HepG2 (cell line): ENCODE measurements around the gene ATF3. TPM values are rescaled to one million over a fixed set of nuclear protein-coding genes. Genes with fewer than 3 reads are reported as not detected.

Experiments
- ATAC-seq: fragments of 200-7000 bp; cut with Tn5 transposase; 3 replicates; pipeline ENCODE4 v1.9.1; 2020; ENCODE audit warnings: mild to moderate bottlenecking, moderate library complexity
- BruUV-seq: library from RNA; stranded (reverse); fragments of 400-500 nt; replicated peaks from 2 replicates; lab custom pipeline; 2021; lab: Mats Ljungman, UMichigan
- CTCF ChIA-PET: fragments of 300-600 bp; formaldehyde crosslinking; extraction: SDS; loops from one replicate; lab custom pipeline; 2021; ENCODE audit warnings: low total read pairs, inconsistent platforms, low intra/inter-chr PET ratio; lab: Yijun Ruan, JAX
- POLR2A ChIA-PET: fragments of 350-600 bp; sonication (Branson Sonifier 250); formaldehyde crosslinking; loops from one replicate; lab custom pipeline; 2020; ENCODE audit warnings: antibody characterized with exemption, inconsistent platforms; lab: Yijun Ruan, JAX
- DNase-seq: peaks from one replicate; pipeline ENCODE4 v3.0.0-alpha.2; 2015; ENCODE audit warnings: low spot score
- FAIRE-seq: peaks from 3 replicates; lab custom pipeline; 2011; peaks lifted over from hg19 to GRCh38; lab: Jason Lieb, UNC
- H2AFZ ChIP-seq: one replicate; pipeline ENCODE4 v1.6.1; 2011; ENCODE audit warnings: low read length, inconsistent platforms
- H3K27ac ChIP-seq: fragments of 300-600 bp; 3 replicates; pipeline ENCODE4 v1.8.0; 2011; ENCODE audit warnings: mixed run types, mild to moderate bottlenecking, mixed read lengths, low read length, inconsistent platforms; ENCODE audit not compliant: insufficient read depth; ENCODE audit errors: extremely low read length
- H3K27me3 ChIP-seq, 2 experiments: fragments of 200-600 bp in 1 of 2; 2 replicates in 1 of 2; 3 replicates in 1 of 2; pipeline versions ENCODE4 v1.6.0 to v1.8.0; 2011; ENCODE audit warnings: low read length in 2 of 2, mild to moderate bottlenecking in 2 of 2, moderate library complexity in 2 of 2, inconsistent platforms in 1 of 2; ENCODE audit not compliant: insufficient read depth in 2 of 2, control insufficient read depth in 1 of 2
- H3K36me3 ChIP-seq, 2 experiments: fragments of 200-600 bp in 1 of 2; replicated peaks in 1 of 2; 2 replicates in 1 of 2; 3 replicates in 1 of 2; pipeline versions ENCODE4 v1.5.1 to v1.8.0; 2011; ENCODE audit warnings: low read length in 2 of 2, inconsistent platforms in 1 of 2; ENCODE audit not compliant: insufficient read depth in 2 of 2, control insufficient read depth in 1 of 2
- H3K4me1 ChIP-seq: 2 replicates; pipeline ENCODE4 v1.5.1; 2012; ENCODE audit warnings: low read length, inconsistent platforms; ENCODE audit not compliant: insufficient read depth
- H3K4me2 ChIP-seq: 2 replicates; pipeline ENCODE4 v1.6.0; 2011; ENCODE audit warnings: low read depth, low read length, inconsistent platforms
- H3K4me3 ChIP-seq, 3 experiments: fragments of 200-600 bp in 1 of 3; sonication (generic), shearing (Covaris generic) in 1 of 3; replicated peaks in 1 of 3; 2 replicates each; pipeline ENCODE4 v1.5.1; 2011 to 2016; ENCODE audit warnings: low read length in 3 of 3, inconsistent platforms in 2 of 3, low read depth in 2 of 3, mild to moderate bottlenecking in 2 of 3, control low read depth in 1 of 3, mixed read lengths in 1 of 3; ENCODE audit not compliant: insufficient read depth in 1 of 3
- H3K79me2 ChIP-seq: one replicate; pipeline ENCODE4 v1.6.1; 2011; ENCODE audit warnings: low read length, inconsistent platforms; ENCODE audit not compliant: insufficient read depth
- H3K9ac ChIP-seq: 2 replicates; pipeline ENCODE4 v1.6.0; 2011; ENCODE audit warnings: mild to moderate bottlenecking, low read depth, low read length, inconsistent platforms; ENCODE audit not compliant: insufficient read depth
- H3K9me3 ChIP-seq: 2 replicates; pipeline ENCODE4 v1.5.1; 2012; ENCODE audit warnings: mild to moderate bottlenecking, low read length
- H4K20me1 ChIP-seq: 2 replicates; pipeline ENCODE4 v1.6.0; 2011; ENCODE audit warnings: inconsistent platforms, mild to moderate bottlenecking, low read length, moderate library complexity; ENCODE audit not compliant: insufficient read depth
- ATM ChIP-seq: fragments of 450-650 bp; IDR thresholded peaks from 2 replicates; pipeline ENCODE4 v1.7.1; 2017; ENCODE audit warnings: mild to moderate bottlenecking, borderline replicate concordance
- CBX2 ChIP-seq, 2 experiments: fragments of 200-600 bp in 1 of 2; sonication (generic); formaldehyde crosslinking in 1 of 2; IDR thresholded peaks; 2 replicates each; pipeline versions ENCODE4 v1.7.0 to v1.8.1; 2018 to 2022; ENCODE audit warnings: low read depth in 2 of 2, low read length in 1 of 2, mild to moderate bottlenecking in 1 of 2, missing genetic modification reagents in 1 of 2
- FIP1L1 ChIP-seq: fragments of 200-400 bp; formaldehyde crosslinking; IDR thresholded peaks from 2 replicates; pipeline ENCODE4 v1.6.1; 2018; ENCODE audit warnings: low read depth, mild to moderate bottlenecking, low read length, moderate library complexity, borderline replicate concordance; ENCODE audit not compliant: insufficient read depth
- FOXO1 ChIP-seq: sonication (generic); formaldehyde crosslinking; IDR thresholded peaks from 2 replicates; pipeline ENCODE4 v1.4.0; 2020; ENCODE audit warnings: missing genetic modification reagents
- JARID2 ChIP-seq: sonication (generic); formaldehyde crosslinking; IDR thresholded peaks from 2 replicates; pipeline ENCODE4 v1.8.1; 2023; ENCODE audit warnings: missing genetic modification reagents, inconsistent platforms; ENCODE audit not compliant: insufficient replicate concordance
- ZFP1 ChIP-seq: IDR thresholded peaks from 2 replicates; pipeline ENCODE4 v1.6.1; 2016
- ZFY ChIP-seq: sonication (generic); formaldehyde crosslinking; IDR thresholded peaks from 2 replicates; pipeline ENCODE4 v1.4.0; 2020; ENCODE audit warnings: missing genetic modification reagents
- ZNF30 ChIP-seq: sonication (generic); formaldehyde crosslinking; IDR thresholded peaks from 2 replicates; pipeline ENCODE4 v1.5.0; 2020; ENCODE audit warnings: mild to moderate bottlenecking, missing genetic modification reagents
- ZNF34 ChIP-seq: sonication (generic); formaldehyde crosslinking; IDR thresholded peaks from 2 replicates; pipeline ENCODE4 v1.4.0; 2020; ENCODE audit warnings: mild to moderate bottlenecking, missing genetic modification reagents, borderline replicate concordance
- ZNF44 ChIP-seq: sonication (generic); formaldehyde crosslinking; IDR thresholded peaks from 2 replicates; pipeline ENCODE4 v1.5.1; 2020; ENCODE audit warnings: mild to moderate bottlenecking, missing genetic modification reagents
- ZNF605 ChIP-seq: sonication (generic); formaldehyde crosslinking; IDR thresholded peaks from 2 replicates; pipeline ENCODE4 v1.8.0; 2022; ENCODE audit warnings: mild to moderate bottlenecking, missing genetic modification reagents
- ZNF747 ChIP-seq: sonication (generic); formaldehyde crosslinking; IDR thresholded peaks from 2 replicates; pipeline ENCODE4 v1.8.1; 2023; ENCODE audit warnings: missing genetic modification reagents, mild to moderate bottlenecking, borderline replicate concordance
- ZNF75D ChIP-seq: sonication (generic); formaldehyde crosslinking; IDR thresholded peaks from 2 replicates; pipeline ENCODE4 v1.8.1; 2023; ENCODE audit warnings: missing genetic modification reagents, mild to moderate bottlenecking, borderline replicate concordance
- WGBS: methylation state at CpG from one replicate; pipeline ENCODE4 v1.1.6; 2017; ENCODE audit warnings: low lambda C conversion rate; 5-methylcytosine and 5-hydroxymethylcytosine counted together
- in situ Hi-C: cut with HindIII; loops from 2 replicates; pipeline ENCODE4 v1.10.0; 2017; ENCODE audit warnings: low pct_unique_long_range_greater_than_20kb; ENCODE audit not compliant: extremely low pct_ligation_motif_present
- intact Hi-C: fragments of 100-400 bp; cut with micrococcal nuclease; formaldehyde crosslinking; loops from one replicate; pipeline ENCODE4 v1.10.0; 2022; ENCODE audit not compliant: unreplicated experiment
- polyA plus RNA-seq, 8 experiments: library from polyadenylated mRNA; depleted of rRNA in 3 of 8; stranded (reverse) in 7 of 8; unstranded in 1 of 8; fragments of >200 nt; fragmentation: Illumina TruSeq in 4 of 8; extraction: Trizol in 4 of 8; gene quantifications; 2 replicates each; pipeline versions ENCODE4 v1.2.1 to v1.2.3, GENCODE V29; 2011 to 2016; ENCODE audit warnings: low read depth in 4 of 8, missing spikeins in 1 of 8, mixed read lengths in 1 of 8; ENCODE audit not compliant: insufficient read depth in 1 of 8
- total RNA-seq, 5 experiments: library from RNA; depleted of rRNA; stranded (reverse); fragments of >200 nt; fragmentation: Illumina TruSeq; extraction: Trizol; gene quantifications; 2 replicates each; pipeline ENCODE4 v1.2.3, GENCODE V29; 2016; ENCODE audit warnings: low read depth in 1 of 5
- TF ChIP-seq, protein P1 (sequence below): IDR thresholded peaks from 2 replicates; pipeline ENCODE4 v1.6.1; 2016; ENCODE audit warnings: low read depth, missing genetic modification reagents, missing compliant biosample characterization
- TF ChIP-seq, protein P2 (sequence below): sonication (generic); formaldehyde crosslinking; IDR thresholded peaks from 2 replicates; pipeline ENCODE4 v1.4.0; 2020; ENCODE audit warnings: missing genetic modification reagents, borderline replicate concordance

ATF3 gene
- total and polyA plus RNA-seq, 2 of the 13 experiments (the other 11 are each of a cell fraction or from before 2014, with no cell fraction given) = 5.0 to 13.0 TPM

DNA sequence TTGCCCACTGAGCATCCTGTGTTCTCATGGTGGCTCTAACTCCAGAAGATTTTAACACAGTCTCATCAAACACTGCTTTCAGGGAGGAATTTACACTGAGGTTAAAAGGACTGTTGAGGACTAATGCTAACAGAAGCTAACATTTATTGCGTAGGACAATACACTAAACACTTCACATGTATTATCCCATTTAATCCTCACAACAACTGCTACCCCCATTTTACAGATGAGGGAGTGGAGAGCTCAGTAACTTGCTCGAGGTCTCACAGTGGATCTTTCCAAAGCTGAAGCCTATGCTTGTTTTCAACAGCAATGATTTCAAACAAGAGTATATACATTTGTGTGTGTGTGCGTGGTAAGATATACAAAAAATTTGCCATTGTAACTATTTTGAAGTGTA is 13.9 kb downstream of the ATF3 start:
- FAIRE-seq (no peak), ATAC-seq (no peak), DNase-seq (no peak)
- in situ Hi-C loops = loop anchor here (10.0 kb wide), 1 partner anchor 148 kb away; no protein-coding TSS in a partner anchor
- Histone ChIP-seq H2AFZ (no peak overlapping the region), H3K9ac (no peak overlapping the region), H3K79me2 (no peaks in the 10 kb centered on the region), H3K27me3 (peaks cover 0 to 4% of the 10 kb centered on the region in 2 experiments; a peak in 1 of 5 replicates), H3K4me2 (no peak overlapping the region), H4K20me1 (no peaks in the 10 kb centered on the region), H3K36me3 (peaks cover 10 to 34% of the 10 kb centered on the region in 2 experiments; a peak in 4 of 5 replicates), H3K4me1 (no peaks in the 10 kb centered on the region), H3K9me3 (no peaks in the 10 kb centered on the region), H3K27ac (no peak overlapping the region), H3K4me3 (no peak overlapping the region)
- ChIA-PET CTCF (no interaction called here), POLR2A (no interaction called here)
- WGBS = 71% methylated on average over 3 of the region's 3 CpGs
- BruUV-seq = no TSS peak
- intact Hi-C loops = no loop called here
- TF ChIP-seq ZFY (CRISPR knock-in tag) = no peak
- TF ChIP-seq ZNF34 (CRISPR knock-in tag) = no peak
- TF ChIP-seq ZNF44 = no peak
- TF ChIP-seq ZNF747 = no peak
- no peak for TF ChIP-seq ZFP1 (CRISPR knock-in tag)
- TF ChIP-seq ZNF75D (CRISPR knock-in tag) = no peak
- TF ChIP-seq, protein P1, sequence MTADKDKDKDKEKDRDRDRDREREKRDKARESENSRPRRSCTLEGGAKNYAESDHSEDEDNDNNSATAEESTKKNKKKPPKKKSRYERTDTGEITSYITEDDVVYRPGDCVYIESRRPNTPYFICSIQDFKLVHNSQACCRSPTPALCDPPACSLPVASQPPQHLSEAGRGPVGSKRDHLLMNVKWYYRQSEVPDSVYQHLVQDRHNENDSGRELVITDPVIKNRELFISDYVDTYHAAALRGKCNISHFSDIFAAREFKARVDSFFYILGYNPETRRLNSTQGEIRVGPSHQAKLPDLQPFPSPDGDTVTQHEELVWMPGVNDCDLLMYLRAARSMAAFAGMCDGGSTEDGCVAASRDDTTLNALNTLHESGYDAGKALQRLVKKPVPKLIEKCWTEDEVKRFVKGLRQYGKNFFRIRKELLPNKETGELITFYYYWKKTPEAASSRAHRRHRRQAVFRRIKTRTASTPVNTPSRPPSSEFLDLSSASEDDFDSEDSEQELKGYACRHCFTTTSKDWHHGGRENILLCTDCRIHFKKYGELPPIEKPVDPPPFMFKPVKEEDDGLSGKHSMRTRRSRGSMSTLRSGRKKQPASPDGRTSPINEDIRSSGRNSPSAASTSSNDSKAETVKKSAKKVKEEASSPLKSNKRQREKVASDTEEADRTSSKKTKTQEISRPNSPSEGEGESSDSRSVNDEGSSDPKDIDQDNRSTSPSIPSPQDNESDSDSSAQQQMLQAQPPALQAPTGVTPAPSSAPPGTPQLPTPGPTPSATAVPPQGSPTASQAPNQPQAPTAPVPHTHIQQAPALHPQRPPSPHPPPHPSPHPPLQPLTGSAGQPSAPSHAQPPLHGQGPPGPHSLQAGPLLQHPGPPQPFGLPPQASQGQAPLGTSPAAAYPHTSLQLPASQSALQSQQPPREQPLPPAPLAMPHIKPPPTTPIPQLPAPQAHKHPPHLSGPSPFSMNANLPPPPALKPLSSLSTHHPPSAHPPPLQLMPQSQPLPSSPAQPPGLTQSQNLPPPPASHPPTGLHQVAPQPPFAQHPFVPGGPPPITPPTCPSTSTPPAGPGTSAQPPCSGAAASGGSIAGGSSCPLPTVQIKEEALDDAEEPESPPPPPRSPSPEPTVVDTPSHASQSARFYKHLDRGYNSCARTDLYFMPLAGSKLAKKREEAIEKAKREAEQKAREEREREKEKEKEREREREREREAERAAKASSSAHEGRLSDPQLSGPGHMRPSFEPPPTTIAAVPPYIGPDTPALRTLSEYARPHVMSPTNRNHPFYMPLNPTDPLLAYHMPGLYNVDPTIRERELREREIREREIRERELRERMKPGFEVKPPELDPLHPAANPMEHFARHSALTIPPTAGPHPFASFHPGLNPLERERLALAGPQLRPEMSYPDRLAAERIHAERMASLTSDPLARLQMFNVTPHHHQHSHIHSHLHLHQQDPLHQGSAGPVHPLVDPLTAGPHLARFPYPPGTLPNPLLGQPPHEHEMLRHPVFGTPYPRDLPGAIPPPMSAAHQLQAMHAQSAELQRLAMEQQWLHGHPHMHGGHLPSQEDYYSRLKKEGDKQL = no peak
- TF ChIP-seq, protein P2, sequence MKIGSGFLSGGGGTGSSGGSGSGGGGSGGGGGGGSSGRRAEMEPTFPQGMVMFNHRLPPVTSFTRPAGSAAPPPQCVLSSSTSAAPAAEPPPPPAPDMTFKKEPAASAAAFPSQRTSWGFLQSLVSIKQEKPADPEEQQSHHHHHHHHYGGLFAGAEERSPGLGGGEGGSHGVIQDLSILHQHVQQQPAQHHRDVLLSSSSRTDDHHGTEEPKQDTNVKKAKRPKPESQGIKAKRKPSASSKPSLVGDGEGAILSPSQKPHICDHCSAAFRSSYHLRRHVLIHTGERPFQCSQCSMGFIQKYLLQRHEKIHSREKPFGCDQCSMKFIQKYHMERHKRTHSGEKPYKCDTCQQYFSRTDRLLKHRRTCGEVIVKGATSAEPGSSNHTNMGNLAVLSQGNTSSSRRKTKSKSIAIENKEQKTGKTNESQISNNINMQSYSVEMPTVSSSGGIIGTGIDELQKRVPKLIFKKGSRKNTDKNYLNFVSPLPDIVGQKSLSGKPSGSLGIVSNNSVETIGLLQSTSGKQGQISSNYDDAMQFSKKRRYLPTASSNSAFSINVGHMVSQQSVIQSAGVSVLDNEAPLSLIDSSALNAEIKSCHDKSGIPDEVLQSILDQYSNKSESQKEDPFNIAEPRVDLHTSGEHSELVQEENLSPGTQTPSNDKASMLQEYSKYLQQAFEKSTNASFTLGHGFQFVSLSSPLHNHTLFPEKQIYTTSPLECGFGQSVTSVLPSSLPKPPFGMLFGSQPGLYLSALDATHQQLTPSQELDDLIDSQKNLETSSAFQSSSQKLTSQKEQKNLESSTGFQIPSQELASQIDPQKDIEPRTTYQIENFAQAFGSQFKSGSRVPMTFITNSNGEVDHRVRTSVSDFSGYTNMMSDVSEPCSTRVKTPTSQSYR (CRISPR knock-in tag) = no peak
- TF ChIP-seq CBX2 (IDR thresholded peaks at IDR 0.05; ENCODE audit: low read depth, low read length) = no peak
- no peak for TF ChIP-seq CBX2 (CRISPR knock-in tag; IDR thresholded peaks at IDR 0.05; ENCODE audit: low read depth)
- TF ChIP-seq JARID2 (CRISPR knock-in tag) = no peak
- TF ChIP-seq FIP1L1 = no peak
- TF ChIP-seq ATM = no peak
- TF ChIP-seq FOXO1 (CRISPR knock-in tag) = no peak
- TF ChIP-seq ZNF30 (CRISPR knock-in tag) = no peak
- no peak for TF ChIP-seq ZNF605
